Kidney (tissue), 14 donors: ENCODE data around the gene MAGI1. TPM values are rescaled to one million over a fixed set of nuclear protein-coding genes. Genes with fewer than 3 reads are reported as not detected.
A peak's percentile ranks its signal among the peaks of the same experiment; 100 is the strongest.

ENCODE experiments used
- DNase-seq, 5 donors: peaks; one replicate each; pipeline ENCODE4 v3.0.0-alpha.2; 2013 to 2020
- FAIRE-seq: peaks from 2 replicates; lab custom pipeline; 2012; peaks lifted over from hg19 to GRCh38; lab: Jason Lieb, UNC
- H3K27ac ChIP-seq, 2 donors: one replicate each; pipeline ENCODE4 v1.7.0; 2013; ENCODE audit warnings: low read depth in 2 of 2, low read length in 2 of 2, inconsistent platforms in 1 of 2
- H3K27me3 ChIP-seq: one replicate; pipeline ENCODE4 v1.7.1; 2013; ENCODE audit warnings: low read length, inconsistent platforms; ENCODE audit not compliant: control insufficient read depth, insufficient read depth
- H3K36me3 ChIP-seq, 3 donors: one replicate each; pipeline versions ENCODE4 v1.7.0 to v1.7.1; 2013; ENCODE audit warnings: low read length in 3 of 3, control low read depth in 1 of 3, inconsistent platforms in 1 of 3; ENCODE audit not compliant: insufficient read depth in 3 of 3, control insufficient read depth in 2 of 3
- H3K4me1 ChIP-seq, 3 donors: one replicate each; pipeline versions ENCODE4 v1.7.0 to v1.7.1; 2013; ENCODE audit warnings: low read length in 3 of 3, inconsistent platforms in 1 of 3, low read depth in 1 of 3; ENCODE audit not compliant: control insufficient read depth in 2 of 3, insufficient read depth in 2 of 3
- H3K4me3 ChIP-seq, 3 donors: one replicate each; pipeline versions ENCODE4 v1.7.0 to v1.8.1; 2013; ENCODE audit warnings: low read length in 3 of 3, control low read depth in 1 of 3, inconsistent platforms in 1 of 3
- H3K9ac ChIP-seq, 3 donors: one replicate each; pipeline versions ENCODE4 v1.7.0 to v1.7.1; 2013; ENCODE audit warnings: low read length in 3 of 3, control low read depth in 1 of 3, inconsistent platforms in 1 of 3
- H3K9me3 ChIP-seq, 3 donors: one replicate each; pipeline versions ENCODE4 v1.7.0 to v1.7.1; 2013; ENCODE audit warnings: low read length in 3 of 3, control low read depth in 1 of 3, inconsistent platforms in 1 of 3; ENCODE audit not compliant: control insufficient read depth in 2 of 3, insufficient read depth in 1 of 3
- intact Hi-C: fragments of 100-400 bp; cut with DNase I; formaldehyde crosslinking; loops from one replicate; pipeline ENCODE4 v1.11.1; 2022
- polyA plus RNA-seq: library from polyadenylated mRNA; stranded (reverse); fragments of 350-450 nt; fragmentation: Illumina TruSeq; extraction: RNeasy Lipid Tissue Mini Kit (QIAGEN cat#74804); gene quantifications from one replicate; pipeline ENCODE4 v1.2.3, GENCODE V29; 2014; ENCODE audit warnings: low read depth, low replicate concordance; ENCODE audit not compliant: insufficient read depth
- total RNA-seq: library from RNA; stranded (reverse); fragmentation: NEBNext Ultra II Directional; extraction: Animal tissue kit (Norgen Biotek cat#: 25700); gene quantifications from one replicate; pipeline ENCODE4 v1.2.1, GENCODE V29; 2021
- TF ChIP-seq, protein P1 (sequence below): IDR thresholded peaks from 3 replicates; pipeline ENCODE4 v1.5.1; 2012; ENCODE audit warnings: mild to moderate bottlenecking, moderate library complexity, borderline replicate concordance; ENCODE audit not compliant: insufficient read depth; ENCODE audit errors: extremely low read depth
- donor health status: control.
- donor health status: control.
- donor health status: control.
- donor health status: control.
- donor health status: control.
- donor health status: DM: yes; HTN: yes; CAD: no.
- donor health status: Normal renal cell carcinoma (clear cell type).

The MAGI1 gene
- total and polyA plus RNA-seq, 2 donors from 2014 or later = 8.2 to 42.8 TPM

DNA sequence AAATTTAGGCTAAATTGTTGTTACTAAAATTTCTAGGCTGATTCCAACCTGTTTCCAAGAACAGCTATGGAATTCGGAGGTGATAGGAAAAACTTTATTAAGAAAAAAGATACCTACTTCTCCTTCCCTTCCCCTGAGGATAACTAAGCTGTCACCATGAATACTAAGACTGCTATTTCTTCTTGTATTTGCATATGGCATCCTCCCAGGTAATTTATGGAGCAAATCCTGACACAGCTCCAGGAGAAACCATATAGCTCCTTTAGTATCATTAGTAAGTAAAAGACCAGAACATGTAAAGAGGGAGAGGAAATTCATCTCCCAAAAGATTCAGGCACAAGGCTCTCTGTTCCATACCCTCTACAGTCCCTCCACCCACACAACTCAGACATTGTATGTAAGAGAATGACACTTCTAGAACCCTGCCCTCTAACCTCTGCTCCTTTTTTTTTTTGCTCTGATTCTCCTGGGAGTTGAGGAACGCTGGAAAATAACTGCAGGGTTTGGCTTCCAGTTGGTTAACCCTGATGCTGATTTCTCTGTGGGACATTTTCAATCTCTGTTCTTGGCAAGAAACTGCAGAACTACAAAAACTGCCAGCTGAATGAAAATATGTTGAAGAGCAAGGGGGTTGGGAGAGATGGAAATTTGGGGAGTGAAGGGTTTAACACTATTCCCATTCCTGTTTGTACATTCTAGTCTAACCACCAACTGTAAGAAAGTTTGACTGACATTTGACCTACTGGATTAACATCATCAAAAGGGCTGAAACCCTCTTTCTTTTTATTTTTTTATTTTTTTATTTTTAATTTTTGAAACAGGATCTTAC is 14.2 kb upstream of the MAGI1 start:
- Histone ChIP-seq H3K4me3 (no peak overlapping the region), H3K27me3 (no peaks in the 10 kb centered on the region), H3K4me1 (peaks cover 0 to 13% (median 0%) of the 10 kb centered on the region in 3 donors), H3K36me3 (no peaks in the 10 kb centered on the region), H3K9me3 (no peaks in the 10 kb centered on the region), H3K27ac (no peak overlapping the region), H3K9ac (no peak overlapping the region)
- DNase-seq = peak in 2 of 5 donors; percentile 9 to 18
- TF ChIP-seq, protein P1, sequence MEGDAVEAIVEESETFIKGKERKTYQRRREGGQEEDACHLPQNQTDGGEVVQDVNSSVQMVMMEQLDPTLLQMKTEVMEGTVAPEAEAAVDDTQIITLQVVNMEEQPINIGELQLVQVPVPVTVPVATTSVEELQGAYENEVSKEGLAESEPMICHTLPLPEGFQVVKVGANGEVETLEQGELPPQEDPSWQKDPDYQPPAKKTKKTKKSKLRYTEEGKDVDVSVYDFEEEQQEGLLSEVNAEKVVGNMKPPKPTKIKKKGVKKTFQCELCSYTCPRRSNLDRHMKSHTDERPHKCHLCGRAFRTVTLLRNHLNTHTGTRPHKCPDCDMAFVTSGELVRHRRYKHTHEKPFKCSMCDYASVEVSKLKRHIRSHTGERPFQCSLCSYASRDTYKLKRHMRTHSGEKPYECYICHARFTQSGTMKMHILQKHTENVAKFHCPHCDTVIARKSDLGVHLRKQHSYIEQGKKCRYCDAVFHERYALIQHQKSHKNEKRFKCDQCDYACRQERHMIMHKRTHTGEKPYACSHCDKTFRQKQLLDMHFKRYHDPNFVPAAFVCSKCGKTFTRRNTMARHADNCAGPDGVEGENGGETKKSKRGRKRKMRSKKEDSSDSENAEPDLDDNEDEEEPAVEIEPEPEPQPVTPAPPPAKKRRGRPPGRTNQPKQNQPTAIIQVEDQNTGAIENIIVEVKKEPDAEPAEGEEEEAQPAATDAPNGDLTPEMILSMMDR = no peak
- FAIRE-seq = no peak
- intact Hi-C loops = no loop called here

DNA sequence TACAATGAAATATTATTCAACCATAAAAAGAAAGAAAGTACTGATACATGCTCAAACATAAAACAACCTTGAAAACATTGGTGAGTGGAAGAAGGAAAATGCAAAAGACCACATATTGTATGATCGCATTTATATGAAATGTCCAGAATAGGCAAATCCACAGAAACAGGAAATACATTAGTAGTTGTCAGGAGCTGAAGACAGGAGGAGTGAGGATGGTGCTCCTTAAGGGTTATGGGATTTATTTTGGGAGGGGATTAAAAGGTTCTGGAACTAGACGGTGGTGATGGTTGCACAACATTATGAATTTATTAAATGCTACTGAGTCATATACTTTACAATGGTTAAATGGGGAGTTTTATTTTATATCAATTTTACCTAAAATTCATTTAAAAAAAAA is 12.1 kb upstream of the MAGI1 start:
- H3K36me3 ChIP-seq = no peaks in the 10 kb centered on the region
- no peaks in the 10 kb centered on the region for H3K9me3 ChIP-seq
- no peak overlapping the region for H3K27ac ChIP-seq
- H3K4me3 ChIP-seq = no peak overlapping the region
- FAIRE-seq (no peak), DNase-seq (no peak)
- intact Hi-C loops = no loop called here
- H3K27me3 ChIP-seq = no peaks in the 10 kb centered on the region
- H3K4me1 ChIP-seq = peaks cover 0 to 13% (median 4%) of the 10 kb centered on the region in 3 donors
- TF ChIP-seq, protein P1 = no peak
- H3K9ac ChIP-seq = no peak overlapping the region

DNA sequence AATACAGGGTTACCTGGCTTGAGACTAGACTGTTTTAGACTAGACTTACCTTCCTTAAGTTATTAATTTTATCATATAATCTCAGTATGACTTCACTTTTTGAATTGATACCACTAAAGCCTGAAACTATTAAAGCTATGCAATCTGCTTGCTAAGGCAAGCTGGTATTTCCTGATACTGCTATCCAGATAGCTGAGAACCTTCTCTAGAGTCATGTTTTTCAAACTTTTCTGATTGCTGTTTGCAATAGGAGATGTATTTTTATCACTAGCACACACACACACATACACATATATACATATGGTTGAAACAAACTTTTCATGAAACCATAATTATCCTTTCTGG is 9.3 kb upstream of the MAGI1 start:
- FAIRE-seq = no peak

More for the DNA sequence above, 9.3 kb upstream of the MAGI1 start:
- no peaks in the 10 kb centered on the region for H3K9me3 ChIP-seq
- TF ChIP-seq, protein P1 = no peak
- no peaks in the 10 kb centered on the region for H3K36me3 ChIP-seq
- H3K4me1 ChIP-seq = peaks cover 0 to 6% (median 4%) of the 10 kb centered on the region in 3 donors
- DNase-seq = no peak
- no peak overlapping the region for H3K4me3 ChIP-seq
- no peak overlapping the region for H3K9ac ChIP-seq
- H3K27me3 ChIP-seq = no peaks in the 10 kb centered on the region
- H3K27ac ChIP-seq = no peak overlapping the region
- intact Hi-C loops = no loop called here
